Medulla oblongata (tissue), 1 donor: ENCODE results near the gene IL2RA.
"Not testable (repeated sequence)": the region's sequence is repeated elsewhere in the genome, so short reads cannot be mapped to it uniquely, and the experiment has no call there.

Experiments used
- DNase-seq: peaks from one replicate; pipeline ENCODE4 v3.0.0-alpha.2; 2015; ENCODE audit errors: extremely low spot score

Gene IL2RA

DNA sequence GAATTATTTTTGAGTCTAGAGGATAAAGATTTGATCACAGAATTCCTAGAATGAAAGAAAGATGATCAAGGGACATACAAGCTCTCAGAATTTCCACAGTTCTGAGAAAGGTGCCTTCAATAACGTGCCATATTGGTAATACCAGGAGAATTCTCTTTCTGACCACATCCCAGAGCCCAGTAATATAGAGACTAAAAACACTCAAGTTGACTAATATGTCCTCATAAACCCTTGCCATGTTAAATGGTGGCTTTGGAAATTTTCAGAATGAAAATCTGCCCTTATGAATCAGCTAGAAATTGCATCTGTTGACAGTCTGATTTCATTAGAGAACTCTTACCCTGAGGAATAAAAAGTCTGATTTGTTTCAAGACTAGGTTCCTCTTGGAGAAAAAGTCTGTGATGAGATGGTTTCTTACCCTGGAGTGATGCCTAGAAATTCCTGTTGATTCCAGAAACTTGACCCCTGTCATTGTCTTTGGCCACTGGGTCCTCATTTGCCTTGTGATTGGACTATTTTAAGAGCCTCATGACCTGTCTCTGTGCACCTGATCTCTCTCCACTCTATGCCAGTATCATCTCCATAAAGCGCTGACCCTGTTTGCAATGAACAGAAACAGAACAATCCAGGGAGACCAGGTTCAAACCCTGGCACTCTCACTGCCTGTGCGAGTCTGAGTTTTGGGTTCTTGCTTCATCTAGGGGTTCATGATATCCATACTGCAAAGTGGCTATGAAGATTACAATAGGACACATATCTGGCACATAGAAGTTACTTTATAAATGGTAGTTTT, 3.3 kb downstream of the IL2RA start:
- DNase-seq, result no peak

DNA sequence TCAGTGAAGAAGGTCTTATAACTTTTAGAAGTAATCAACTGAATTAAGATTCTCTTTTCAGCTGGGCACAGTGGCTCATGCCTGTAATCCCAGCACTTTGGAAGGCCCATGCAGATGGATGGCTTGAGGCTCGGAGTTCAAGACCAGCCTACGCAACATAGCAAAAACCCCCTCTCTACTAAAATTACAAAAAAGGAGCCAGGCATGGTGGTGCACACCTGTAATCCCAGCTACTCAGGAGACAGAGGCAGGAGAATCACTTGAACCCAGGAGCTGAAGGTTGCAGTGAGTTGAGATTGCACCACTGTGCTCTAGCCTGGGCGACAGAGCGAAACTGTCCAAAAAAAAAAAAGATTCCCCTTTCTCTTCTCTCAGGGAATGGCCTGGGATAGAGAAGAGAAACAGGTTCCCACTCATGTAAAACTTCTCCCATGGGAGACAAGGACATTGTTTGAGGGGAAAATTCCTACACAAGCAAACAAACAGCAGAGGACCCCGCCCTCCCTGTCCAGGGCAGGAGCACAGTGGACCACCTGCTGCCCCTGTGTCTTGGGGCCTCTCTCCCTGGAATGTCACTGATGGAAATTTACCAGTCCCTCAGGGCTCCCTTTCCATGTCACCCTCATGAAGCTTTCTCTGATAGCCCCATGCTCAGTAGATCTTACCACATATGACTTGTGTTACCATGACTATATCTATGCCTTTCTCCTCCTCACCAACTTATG, 5.6 kb downstream of the IL2RA start:
- no peak for DNase-seq

DNA sequence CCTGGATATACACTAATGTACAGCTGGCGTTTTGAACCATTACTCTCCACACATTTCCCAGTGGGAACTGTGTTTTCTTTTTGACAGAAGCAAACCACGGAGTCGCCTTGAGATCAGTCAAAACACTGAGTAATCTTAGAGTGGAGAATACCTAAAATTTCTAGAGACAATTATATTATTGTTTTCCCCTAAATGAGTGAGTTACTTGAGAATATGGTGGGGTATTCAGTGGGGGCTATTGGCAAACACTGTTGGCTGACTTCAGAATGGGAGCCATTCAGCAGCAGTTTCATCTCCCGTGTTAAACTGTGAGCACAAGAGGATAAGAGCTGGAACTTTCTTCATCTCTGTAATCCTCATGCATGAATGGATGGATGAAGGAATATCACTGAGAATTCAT, 6.2 kb downstream of the IL2RA start:
- no peak for DNase-seq

DNA sequence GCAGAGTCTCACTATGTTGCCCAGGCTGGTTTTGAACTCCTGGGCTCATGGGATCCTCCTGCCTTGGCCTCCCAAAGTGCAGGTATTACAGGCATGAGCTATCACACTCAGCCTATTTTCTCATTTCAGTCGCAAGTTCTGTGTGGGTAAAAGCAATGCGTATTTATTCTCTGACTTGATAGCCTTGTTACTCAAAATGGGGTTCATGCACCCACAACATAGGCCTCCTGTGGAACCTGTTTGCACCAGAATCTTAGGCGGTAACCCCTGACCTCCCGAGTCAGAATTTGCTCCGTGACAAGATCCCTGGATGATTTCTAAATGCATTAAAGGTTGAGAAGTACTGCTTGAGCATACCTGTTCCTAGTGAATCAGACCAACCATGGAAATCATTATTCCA, 7.3 kb downstream of the IL2RA start:
- no peak for DNase-seq

DNA sequence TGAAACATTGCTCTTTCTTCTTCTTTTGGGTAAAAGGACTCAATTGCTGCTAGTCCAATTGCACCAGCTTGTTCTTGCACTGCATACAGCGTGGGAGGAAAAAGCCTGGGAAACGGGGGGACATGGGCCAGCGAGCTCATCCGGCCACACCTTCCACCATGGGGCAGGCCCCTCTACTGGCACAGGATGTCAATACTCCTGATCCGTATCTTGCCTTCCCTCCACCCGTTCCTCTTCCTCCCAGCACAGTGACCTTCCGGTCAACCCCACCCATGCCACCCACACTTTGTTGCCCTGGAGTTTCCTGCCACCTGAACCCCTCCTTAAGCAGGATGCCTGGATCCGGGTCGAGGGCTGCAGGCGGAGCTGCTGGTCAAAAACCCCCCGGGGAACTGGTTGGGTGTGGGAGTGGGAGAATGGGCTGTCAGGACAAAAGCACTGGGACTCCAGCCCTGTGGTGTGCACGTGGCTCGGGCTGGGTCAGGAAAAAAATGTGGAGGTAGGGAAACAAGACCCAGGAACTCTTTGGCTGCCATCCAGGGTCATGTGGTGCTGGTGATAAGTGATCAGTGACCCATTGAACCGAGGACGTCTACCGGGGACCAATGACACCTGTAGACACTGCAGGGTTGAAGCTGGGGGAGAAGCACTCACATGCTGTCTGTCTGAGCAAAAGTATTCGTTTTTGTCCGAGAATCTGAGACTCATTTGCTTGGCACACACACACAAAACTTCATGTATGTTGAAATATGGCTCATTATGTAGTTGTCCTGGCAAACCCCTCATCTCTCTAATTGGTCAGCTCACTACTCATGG, 8.1 kb downstream of the IL2RA start:
- no peak for DNase-seq

DNA sequence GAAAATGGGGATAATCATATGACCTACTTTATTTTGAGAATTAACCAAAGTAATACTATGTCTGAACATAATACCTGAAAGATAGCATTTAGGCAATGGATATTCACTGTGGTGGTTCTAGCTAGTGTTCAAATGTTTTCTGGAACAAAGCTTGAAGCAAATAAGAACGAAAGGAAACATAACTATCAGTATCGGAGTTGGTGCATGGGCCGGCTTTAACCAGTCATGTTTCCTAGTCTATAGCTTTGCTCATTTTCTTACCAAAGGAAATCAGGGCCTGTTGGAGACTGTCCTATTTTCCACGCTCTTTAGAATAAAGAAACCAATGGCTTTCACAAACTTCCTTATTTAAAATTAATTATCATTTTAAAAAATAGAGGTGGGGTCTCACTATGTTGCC, 8.9 kb downstream of the IL2RA start:
- DNase-seq, result no peak

DNA sequence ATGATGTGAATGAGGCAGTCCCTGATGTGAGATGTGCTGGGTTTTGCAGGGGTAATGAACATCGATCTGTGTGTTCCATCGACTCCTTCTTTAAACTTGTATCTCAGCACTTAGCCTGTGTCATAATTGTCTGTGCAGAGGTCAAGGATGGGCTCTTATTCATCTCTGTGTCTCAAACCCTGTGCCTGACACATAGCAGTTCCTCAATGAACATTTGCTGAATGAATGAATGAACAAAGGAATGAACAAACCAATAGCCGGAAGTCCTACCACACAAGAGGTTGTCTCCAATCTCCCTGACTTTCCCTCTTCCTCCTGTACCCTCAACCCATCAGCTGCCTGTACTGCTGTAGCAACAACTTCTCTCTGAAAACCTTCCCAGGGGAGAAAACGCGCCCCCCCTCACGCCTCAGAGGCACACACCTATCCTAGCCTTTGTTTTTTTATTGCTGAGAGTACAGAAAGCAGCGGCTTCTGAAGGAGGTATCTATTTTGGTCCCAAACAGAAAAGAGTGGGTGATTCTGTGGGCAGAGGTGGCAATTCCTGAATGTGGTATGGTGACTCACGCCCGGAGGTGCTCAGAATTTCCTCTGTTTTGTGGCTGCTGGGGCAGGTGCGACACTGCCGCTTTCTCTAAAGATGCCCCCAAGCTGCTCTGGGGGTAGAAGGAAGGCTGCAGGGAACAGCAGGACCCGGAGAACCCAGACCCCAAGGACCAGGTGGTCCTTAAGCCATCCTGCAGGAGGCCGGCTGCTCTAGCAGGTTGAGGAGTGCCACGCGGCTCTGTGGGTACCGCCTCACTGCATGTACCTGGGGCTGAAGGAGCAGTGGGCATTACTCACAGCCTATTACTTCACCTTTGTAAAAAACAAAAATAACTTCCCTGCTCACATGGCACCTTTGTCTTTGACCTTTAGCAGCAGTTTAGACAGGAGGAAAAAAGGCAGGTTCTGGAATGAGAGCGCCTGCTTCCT, 9.6 kb downstream of the IL2RA start:
- DNase-seq, result no peak

GRCh38 chr10:6050801-6051445, 11.2 kb downstream of the IL2RA start:
- DNase-seq, result peak; percentile 63

DNA sequence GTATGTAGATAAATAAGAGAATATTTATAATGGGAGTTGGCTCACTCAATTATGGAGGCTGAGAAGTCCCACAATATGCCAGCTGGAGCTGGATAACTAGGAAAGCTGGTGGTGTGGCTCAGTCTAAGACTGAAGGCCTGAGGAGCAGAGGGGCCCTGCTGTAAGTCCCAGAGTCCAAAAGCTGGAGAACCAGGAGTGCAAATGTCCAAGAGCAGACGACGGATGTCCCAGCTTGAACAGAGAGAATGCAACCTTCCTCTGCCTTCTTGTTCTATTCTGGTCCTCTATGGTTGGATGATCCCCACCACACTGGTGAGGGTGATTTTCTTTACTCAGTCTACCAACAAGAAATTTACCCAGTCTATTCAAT, 13.2 kb downstream of the IL2RA start:
- DNase-seq, result no peak

GRCh38 chr10:6048281-6049030, 13.7 kb downstream of the IL2RA start:
- DNase-seq, result no peak

- DNase-seq, result no peak
Measured at GRCh38 chr10:6047847-6048246, 14.3 kb downstream of the IL2RA start.

DNA sequence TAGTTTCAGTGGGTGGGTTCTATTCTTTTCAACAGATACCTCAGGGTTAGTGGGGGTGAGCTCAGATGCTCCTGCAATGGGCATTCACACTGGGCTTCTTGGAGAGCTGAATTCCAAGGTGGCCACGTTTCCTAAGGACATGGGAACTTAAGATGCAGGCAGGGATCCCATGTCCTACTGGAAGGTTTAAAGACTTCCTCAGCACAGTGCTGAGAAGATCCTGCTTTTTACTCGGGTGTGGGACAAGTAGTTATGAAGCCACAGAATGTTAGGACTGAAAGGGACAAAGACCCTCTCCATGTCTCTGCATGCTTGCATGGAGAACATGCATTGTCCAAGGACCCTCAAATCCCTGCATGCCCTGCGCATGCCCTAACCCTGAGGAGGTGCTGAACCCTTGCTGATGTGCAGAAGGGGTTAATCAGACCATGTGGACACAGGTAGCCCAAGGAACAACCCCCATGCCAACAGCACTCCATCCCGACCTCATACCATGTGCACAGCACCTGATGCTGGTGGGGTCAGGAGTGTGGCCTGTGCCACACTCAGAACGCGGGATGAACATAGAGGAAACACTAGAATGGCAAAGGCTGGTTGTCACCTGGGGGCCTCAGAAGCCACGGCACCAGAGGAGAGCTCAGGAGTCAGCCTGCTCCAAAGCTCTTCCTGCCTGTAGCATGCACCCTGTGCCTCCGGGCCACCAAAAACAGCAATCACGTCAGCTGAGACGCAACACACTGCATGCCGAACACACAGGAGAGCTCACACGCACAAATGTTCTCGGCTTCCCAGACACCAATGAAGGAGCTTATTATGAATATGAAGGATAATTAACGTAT, 15.2 kb downstream of the IL2RA start:
- no peak for DNase-seq

- no peak for DNase-seq
Measured at GRCh38 chr10:6045878-6046772, 16.0 kb downstream of the IL2RA start.

GRCh38 chr10:6045314-6045848, 16.8 kb downstream of the IL2RA start:
- no peak for DNase-seq

GRCh38 chr10:6044751-6045313, 17.3 kb downstream of the IL2RA start:
- DNase-seq, result no peak

GRCh38 chr10:6044060-6044459, 18.1 kb downstream of the IL2RA start:
- no peak for DNase-seq

GRCh38 chr10:6043377-6043776, 18.8 kb downstream of the IL2RA start:
- DNase-seq, result not testable (repeated sequence)

DNA sequence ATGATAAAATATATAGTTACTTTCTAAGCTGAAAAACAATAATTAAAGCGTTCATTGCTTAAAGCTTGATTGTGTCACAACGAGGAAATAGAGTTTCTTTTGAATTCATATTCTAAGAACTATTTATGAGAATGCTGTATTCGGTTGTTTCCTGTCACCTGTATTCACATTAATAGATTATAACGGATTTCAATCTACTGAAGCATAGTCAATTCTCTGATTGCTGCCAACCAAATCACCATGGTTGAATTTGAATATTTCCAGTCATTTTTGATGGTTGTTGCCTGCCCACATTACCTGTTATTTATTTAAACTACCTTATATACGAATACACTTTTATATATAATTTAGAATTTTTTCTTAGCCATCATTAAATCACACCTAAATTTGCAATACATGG, 22.0 kb downstream of the IL2RA start:
- no peak for DNase-seq
